Stimulated activated CD4-positive, alpha-beta T cell treated with anti-CD3 and anti-CD28 coated beads, Interleukin-2, amount 100 ng/mL, for 48 hours (primary cell): ENCODE measurements around the gene ETFA.
"Not testable (repeated sequence)": the region's sequence is repeated elsewhere in the genome, so short reads cannot be mapped to it uniquely, and the experiment has no call there.

Experiments used
- DNase-seq, 2 donors: peaks; one replicate each; pipeline ENCODE4 v3.0.0-alpha.2; 2020

ETFA gene

DNA sequence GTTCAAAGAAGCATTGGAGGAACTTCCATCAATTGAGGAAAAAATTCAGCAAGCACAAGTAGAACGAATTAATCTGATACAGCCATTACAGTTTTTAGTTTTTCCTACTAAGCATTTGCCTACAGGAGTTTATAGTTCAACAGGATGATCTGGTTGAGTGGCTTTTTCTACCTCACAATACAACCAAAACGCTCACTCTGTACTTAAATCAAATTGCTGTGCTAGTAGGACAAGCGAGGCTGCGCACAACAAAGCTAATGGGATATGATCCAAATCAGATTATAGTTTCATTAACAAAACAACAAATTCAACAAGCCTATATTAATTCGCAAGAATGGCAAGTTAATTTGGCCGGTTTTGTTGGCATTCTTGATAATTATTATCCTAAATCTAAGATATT is 44.2 kb downstream of the ETFA start:
- no peak for DNase-seq

DNA sequence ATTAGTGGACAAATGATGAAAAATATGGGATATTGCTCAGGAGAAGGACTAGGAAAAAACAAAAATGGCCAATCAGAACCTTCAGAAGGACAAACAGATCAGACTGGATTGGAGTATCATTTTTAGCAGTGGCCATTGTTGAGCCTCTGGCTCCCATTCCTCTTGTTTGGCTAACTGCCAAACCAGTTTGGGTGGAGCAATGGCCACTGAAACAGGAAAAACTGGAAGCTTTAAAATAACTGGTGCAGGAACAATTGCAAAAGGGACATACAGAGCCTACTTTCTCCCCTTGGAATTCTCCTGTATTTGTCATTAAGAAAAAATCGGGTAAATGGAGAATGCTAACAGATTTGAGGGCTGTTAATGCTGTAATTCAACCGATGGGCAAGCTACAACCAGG is 45.5 kb downstream of the ETFA start:
- DNase-seq = not testable (repeated sequence)

DNA sequence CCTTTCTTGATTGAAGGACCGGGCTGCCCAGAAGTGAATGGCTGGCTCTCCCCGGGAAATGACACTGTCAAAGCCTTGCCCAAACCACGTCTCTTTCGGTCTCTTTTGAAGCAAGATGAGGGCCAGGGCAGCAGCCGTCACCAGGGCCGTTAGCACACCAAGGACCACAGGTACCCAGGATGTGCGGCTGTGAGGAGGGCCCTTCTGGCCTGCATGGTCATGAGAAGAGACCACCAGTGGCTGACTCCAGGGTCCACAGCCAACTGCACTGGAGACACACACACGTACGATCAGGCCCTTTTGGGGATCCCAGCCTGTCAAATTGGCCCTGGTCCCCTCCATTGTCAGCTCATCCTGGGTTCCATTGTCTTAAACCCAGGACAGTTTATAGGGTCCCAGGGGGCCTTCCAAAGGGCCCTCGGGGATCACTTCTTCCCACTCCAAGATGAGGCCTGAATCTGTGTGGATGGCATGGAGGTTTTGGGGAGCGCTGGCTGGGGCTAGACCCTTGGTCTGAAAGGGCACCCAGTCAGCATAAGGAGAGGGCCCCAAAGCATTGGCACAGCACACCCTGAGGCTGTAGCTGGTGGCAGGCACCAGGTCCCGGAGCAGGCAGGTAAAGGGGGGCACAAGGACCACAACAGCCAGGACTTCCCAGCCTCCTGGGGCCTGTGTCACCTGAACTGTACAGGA is 50.9 kb downstream of the ETFA start:
- no peak for DNase-seq

DNA sequence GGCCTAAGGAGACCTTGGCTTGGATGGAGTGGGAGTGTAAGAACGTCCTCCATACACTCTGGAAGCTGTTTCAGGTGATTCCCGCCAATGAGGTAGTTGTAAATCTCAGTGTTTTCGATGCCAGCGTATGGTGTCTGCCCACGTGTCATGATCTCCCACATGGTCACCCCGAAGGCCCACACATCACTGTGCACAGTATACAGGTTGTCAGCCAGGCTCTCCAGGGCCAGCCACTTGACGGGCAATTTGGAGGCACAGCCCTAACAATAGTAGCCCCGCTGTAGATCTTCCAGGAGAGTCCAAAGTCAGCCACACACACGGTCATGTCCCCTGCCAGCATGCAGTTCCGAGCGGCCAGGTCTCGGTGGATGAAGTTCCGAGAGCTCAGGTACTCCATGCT is 51.9 kb downstream of the ETFA start:
- DNase-seq = no peak

DNA sequence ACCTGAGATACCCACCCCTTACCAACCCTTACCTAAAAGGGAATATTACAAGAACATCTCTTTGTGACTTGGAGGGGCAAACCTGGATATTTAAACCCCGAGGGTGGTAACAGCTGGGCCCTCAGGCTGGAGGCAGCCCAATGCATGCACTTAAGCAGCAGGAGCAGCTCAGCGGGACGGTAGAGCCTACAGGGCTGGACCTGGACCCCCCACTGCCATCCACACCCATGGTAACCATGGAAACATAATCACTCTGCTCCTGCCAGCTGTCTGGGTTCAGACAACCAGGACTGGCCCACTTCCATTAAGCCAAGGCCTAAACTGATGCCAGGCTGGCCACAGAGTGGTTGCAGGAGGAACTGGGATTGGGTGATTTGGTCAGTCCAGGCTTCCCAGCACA is 52.8 kb downstream of the ETFA start:
- no peak for DNase-seq

DNA sequence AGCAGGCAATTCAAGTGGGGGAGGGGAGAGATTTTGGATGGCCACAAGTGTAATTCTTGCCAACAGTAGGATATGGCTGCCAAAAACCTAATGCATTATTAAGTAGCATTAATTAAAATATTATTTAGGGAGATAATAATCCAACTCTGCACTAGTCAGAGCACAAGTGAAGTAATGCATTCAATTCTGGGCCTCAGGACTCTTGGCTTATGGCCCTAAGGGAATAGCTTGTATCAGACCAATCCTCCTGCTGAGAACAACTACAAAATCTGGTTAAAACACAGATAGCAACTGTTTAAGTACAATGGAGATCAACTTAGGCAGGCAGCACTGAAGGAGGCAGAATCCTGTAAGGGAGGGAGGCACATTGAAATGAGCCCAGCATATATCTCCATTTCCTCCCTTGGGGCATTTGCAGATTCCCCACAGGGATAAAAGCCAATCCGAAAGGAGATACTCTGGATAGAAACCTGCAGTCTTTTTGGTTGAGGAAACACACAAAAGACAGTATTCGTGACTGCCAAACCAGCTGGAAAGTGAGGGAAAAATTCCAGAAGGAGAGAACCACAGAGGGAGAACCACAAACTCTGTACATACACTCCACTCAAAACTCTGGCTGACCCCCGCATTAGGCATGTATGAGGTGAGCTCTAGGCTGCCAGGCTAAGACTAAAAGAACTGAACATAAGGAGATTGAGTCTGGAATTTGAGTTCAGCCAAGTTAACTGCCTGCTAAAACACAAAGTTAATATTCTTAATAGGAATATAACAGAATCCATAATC is 57.4 kb downstream of the ETFA start:
- no peak for DNase-seq

DNA sequence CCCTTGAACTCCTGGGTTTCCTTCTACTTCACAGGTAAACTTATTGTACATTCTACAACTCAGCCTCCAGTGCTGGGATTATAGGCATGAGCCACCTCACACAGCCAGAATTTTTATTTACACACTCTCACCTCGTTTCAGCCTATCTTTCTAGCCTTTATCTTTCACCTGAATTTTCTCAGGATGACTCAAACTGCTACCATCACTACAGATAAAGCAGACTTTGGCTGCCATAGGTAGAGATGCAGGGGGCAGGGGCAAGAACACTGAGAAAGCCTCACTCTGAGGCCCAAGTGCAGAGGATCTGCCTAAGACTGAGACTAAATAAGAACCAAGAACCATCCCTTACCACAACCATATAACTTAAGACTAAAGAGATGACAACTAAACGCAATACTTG is 59.0 kb downstream of the ETFA start:
- DNase-seq = no peak

DNA sequence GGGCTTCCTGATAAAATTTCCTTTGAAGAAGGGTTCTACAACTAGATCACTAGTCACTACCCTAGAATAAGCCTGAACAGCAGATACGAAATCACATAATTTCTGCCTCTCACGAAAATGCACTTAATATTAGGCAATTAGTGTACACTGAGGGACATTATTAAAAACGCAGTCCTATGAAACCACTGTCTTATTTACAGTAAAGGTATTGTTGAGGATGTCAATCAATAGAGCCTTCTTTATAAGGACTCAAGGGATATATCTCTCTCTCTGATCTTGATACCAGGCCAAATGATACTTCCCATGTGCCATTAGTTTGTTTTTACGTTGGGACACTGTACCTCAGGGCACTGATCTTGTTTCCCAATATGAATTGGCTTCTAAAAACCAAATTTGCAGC is 59.6 kb downstream of the ETFA start:
- DNase-seq = no peak

DNA sequence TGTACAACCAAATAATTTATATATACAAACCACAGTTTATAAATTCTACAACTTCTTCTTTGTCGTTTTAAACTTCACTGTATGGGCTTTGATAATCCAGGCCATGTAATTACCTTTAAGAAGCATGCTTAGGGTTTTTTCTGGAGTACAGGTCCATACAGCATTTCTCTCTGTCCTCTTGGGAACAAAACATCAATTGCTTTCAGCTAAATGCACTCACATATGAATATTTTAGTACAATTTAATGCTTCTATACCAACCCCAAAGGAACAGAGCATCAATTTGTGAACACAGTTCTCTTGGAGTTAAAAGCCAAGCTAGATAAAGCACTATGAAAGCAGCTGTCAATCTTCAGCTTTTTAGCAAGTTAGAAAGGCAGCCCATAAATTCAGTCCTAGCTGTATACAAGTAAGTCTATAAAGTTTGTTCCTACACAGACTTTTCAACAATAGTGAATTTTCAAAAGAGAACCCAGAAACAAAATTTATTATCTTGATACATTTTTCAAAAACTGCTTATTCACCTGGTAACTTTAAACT is 66.1 kb downstream of the ETFA start:
- DNase-seq = no peak

DNA sequence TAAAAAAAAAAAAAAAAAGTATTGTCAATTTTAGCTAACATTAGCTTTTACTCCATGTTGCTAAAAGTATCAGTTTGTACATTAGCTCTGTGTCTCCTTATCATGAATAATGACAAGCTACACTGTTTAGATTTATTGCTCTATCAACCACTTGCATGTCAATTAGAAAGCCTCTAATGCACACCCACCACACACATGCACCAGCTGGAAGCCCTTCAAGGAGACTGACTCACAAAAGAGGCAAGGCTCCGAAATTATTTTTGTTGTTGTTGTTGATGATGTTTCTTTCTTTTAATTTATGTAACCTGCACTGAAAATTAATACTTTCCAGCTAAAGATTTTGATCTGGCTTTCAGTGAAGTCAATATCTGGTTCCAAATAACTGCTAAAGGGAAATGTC is 71.5 kb downstream of the ETFA start:
- no peak for DNase-seq

DNA sequence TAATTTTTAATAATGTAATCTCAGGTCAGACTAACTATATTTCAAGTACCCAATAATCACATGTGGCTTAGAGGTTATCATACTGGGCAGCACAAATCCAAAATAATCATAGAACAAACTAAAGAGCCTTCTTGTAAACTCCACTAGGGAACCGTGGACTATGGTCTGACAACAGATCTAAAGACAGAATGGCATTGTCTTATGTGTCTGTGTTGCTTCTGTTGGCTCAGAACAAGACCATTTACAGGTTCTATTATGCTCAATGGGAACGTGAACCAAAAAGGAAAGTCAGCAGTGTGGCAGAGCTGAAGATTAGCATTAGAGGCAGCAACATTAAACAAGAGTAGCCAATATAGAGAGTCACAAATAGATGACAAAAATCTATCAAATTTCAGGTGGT is 74.9 kb downstream of the ETFA start:
- no peak for DNase-seq

DNA sequence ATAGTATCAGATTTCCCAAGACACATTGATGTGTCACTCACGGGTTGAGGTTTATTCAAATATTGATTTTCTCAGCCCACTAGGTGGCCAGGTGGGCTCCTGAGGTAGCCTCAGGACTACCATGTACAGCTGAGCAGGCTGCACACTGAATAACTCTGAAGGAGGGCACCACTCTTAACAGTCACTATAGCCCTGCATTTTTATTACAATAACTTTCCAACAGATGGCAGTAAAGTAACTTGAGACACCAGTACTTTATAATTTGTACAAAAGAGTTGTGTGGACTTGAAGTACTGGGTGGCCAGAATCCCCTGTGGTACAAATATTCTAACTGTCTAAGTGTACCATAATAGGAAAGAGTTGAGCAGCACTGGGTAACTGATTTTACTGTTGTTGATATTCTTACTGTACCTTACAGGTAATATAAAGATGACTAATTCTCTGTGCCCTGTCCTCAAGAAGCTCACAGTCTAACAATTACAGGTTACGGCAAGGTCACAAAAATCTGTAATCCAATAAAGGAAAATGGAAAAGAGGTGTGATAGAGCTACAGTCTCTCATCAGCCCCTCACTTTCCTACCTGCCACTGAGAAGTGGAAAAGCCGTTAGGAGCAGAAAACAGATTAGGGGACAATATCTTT is 76.0 kb downstream of the ETFA start:
- no peak for DNase-seq

DNA sequence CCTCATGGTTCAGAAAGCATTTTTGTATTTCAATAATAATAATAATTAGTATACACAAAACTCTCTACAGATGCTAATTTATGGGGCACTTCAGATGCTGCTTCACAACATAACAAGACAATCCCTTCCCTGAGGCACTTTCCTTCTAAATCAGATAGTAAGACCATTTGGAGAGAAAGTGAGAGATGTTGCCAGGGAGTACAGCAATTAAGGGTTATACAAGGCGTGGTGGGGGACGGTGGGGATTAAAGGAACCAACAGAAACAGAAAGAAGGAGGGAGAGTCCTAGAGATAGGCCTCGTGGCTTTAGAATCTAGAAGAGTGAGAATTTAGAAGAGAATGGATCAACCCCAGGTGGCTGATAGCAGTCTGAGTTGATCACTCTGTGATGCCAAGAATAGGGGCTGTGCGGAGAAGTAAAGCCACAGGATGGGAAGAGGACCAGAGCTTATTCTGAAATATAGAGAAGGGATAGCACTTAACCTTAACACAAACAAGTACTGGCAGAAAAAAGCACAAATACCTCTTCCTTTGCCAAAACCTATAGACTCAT is 76.9 kb downstream of the ETFA start:
- no peak for DNase-seq

DNA sequence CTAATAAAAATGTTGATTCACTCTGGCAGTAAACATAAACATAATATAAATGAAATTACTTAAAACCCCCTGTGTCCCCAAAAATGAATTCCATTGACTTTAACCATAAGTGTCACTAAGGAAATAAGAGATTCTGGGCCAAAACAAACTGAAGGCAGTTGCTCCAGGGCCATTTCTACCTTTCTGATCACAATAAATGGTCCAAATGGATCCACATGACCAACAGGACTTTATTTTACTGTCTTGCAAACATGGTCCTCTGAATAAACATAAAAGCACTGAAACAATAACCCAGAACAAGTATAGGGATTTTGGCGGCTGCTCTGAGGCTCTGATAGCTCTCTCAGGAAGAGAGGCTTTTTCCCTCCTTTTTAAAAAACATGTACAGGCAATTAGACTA is 77.3 kb downstream of the ETFA start:
- no peak for DNase-seq

DNA sequence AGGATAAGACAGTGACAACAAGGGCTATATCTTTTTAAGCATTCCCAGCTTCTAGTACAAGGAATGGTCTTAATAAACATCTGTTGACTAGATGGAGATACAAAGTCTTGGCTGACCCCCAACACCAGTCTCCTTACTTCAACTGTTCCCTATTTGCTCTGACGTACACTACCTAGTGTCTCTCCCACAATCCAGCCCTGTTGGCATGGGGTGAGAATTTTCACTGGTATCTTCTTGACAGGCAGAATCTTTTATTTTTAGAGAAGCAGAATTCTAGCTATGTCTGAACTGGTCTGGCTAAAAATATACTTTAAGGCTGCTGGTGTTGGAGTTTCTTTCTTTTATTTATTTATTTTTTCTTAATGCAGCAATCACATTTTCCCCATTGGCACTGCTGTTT is 82.0 kb downstream of the ETFA start:
- DNase-seq = no peak

DNA sequence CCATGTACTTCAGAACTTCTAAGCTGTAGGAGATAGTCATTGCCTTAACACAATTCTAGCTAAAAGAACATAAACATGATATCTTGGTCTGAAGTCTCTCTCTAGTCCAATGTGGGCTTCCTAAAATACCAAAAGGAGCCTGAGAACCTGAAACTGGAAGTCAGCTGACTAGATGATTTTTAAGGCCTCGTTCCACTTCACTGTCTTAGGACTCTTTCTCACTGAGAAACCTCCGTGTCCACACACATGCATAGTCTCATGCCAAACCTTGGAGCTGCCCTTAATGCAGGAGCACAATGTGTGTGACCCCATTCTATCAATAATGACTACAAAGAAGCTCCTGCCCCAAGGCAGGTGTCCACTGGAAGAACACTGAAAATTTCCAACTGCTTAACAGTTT is 87.7 kb downstream of the ETFA start:
- DNase-seq = no peak

DNA sequence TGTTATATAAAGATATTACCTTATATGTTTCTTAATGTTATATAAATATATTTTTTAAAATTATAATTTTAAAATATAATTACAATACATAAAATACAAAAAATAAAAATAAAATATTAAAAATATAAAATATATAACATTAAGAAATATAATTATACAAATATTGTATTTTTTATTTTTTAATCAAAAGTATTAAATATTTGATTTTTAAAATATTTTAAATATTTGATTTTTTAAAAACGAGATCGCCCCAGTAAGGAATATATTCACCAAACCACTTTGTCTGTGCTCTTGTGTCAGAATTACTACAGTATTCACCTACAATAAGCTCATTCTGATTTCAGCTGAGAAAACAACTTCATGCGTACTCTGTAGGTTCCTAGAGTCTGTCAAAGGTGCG is 89.1 kb downstream of the ETFA start:
- DNase-seq = no peak

DNA sequence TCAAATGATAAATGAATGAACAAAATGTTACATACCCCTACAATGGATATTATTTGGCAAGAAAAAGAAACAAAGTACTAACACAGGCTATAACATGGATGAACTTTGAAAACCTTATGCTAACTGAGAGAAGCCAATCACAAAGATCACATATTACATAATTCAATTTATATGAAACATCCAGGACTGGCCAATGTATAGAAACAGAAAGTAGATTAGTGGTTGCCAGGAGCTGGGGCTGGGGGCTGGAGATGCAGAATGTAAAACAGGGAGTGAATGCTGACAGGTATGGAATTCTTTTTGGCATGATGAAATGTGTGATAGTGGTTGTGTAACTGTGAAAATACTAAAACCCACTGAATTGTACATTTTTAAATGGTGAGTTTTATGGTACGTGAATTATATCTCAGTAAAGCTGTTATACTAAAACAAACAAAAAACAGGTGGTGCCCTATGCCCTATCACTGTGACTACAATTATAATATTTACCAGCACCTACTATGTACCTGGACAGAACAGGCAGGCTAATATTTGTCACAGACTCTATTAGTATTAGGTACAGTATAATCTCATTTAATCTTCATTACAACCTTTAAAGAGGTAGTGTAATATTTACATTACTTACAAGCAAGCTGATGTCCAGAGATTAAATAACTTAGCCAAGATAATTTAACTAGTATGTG is 90.0 kb downstream of the ETFA start:
- no peak for DNase-seq

DNA sequence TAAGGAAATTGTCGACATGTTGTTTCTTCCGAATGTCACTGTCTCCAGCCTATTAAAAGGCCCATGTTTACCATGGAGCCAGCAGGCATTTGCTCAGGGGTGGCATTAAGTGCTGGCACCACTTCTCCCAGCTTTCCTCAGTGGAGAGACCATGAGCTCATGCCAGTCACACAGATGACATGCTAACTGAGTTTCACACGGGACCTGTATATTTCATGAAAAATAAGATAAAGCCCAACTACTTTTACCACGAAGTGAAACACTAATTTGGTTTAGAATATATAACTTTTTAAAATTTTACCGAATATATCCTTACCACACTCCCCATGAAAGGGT is 93.4 kb downstream of the ETFA start:
- DNase-seq = no peak

DNA sequence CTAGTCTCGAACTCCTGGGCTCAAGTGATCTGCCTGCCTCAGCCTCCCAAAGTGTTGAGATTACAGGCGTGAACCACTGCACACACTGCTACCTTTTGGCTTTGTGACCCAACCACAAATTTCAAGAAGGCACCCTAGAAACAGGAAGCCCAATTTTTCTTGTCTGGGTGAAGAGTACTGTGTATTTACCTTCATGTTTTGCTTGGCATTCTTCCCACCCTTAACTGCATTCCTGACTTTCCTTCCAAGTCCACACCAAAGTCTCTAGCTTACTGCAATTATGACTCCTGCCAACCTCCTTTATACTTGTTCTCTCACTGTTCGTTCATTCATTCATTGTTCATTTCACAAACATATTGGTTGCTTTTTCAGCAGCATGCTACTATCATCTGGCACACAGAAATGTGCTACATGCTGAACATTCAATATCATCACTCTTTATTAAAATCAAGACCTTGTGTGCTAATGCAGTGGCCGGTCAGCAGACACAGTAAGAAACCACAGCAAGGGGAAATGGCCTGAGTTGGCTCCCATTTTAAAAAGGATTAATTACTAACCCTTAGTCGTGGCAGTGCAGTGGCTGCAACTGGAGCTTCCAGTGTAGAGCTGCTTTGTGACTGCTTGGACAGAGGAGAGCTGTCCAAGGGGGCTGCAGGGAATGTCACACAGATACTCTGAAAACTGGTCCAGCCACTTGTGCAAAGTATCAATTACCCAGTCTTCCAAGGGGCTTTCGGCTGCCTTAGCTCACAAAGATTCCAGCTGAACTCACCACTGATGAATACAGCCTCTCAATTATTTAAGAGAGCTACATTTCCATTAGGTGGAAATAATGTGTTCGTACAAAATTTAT is 94.0 kb downstream of the ETFA start:
- no peak for DNase-seq

DNA sequence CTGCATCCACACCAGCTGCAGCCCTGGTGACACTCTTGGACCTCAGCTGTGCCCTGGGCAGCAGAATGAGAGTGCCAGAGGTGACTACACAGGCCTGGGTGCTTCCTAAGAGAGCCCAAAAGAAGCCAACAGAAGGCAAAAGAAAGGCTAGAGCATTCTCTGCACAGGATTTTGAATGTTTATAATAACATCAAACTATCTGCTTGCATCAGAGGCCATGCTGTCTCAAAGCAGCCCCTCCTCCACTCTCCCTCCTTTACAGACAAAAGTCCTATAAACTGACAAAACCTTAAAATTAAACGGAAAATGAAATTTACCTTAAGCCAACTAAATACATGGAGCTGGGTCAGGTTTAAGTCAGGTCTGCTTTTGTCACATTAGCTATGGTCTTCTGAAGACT is 95.6 kb downstream of the ETFA start:
- no peak for DNase-seq

DNA sequence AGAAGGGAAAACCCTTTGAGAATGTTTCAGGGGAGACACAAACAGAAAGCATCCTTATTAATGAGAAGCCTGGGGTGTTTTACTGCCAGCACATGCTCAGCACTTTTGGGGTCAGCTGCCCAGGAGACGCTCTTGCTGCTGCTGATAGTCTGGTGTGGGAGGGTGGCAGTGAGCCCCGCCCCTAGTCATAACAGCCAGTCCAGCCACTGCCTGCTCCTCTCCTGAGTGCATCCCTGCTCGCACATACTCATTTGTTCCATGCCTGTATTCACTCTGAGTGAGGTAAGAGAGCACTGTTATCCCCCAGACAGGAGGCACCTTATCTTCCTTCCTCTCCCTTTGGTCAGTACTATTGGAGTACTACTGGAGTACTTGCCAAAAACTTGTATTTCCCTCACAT is 101.3 kb downstream of the ETFA start:
- no peak for DNase-seq
